Mesenchymal stem cell (in vitro differentiated cells and primary cell): ENCODE results near the gene HAPLN3.

ENCODE experiments used
- DNase-seq: peaks from one replicate; pipeline ENCODE4 v3.0.0-alpha.2; 2013
- H2AFZ ChIP-seq: one replicate; pipeline ENCODE4 v1.6.1; 2013; ENCODE audit warnings: low read depth, mild to moderate bottlenecking, control low read depth, inconsistent platforms, low read length, moderate library complexity
- H2AK5ac ChIP-seq: 2 replicates; pipeline ENCODE4 v1.6.1; 2013; ENCODE audit warnings: low read length, moderate library complexity, mild to moderate bottlenecking, inconsistent platforms; ENCODE audit not compliant: severe bottlenecking
- H2BK120ac ChIP-seq: one replicate; pipeline ENCODE4 v1.6.1; 2013; ENCODE audit warnings: low read depth, mild to moderate bottlenecking, inconsistent platforms, low read length, moderate library complexity
- H2BK12ac ChIP-seq, 2 experiments: one replicate each; pipeline ENCODE4 v1.6.1; 2013; ENCODE audit warnings: inconsistent platforms in 2 of 2, low read length in 2 of 2, mild to moderate bottlenecking in 2 of 2, moderate library complexity in 2 of 2, control low read depth in 1 of 2
- H2BK15ac ChIP-seq: one replicate; pipeline ENCODE4 v1.6.1; 2013; ENCODE audit warnings: mild to moderate bottlenecking, low read depth, inconsistent platforms; ENCODE audit not compliant: poor library complexity, severe bottlenecking
- H2BK5ac ChIP-seq: 2 replicates; pipeline ENCODE4 v1.6.1; 2013; ENCODE audit warnings: low read depth, mild to moderate bottlenecking, low read length, control low read depth, inconsistent platforms; ENCODE audit not compliant: poor library complexity, severe bottlenecking
- H3K14ac ChIP-seq, 2 experiments: one replicate each; pipeline ENCODE4 v1.6.1; 2013; ENCODE audit warnings: inconsistent platforms in 2 of 2, low read length in 2 of 2, control low read depth in 1 of 2, mild to moderate bottlenecking in 1 of 2, moderate library complexity in 1 of 2
- H3K18ac ChIP-seq, 2 experiments: one replicate each; pipeline ENCODE4 v1.6.1; 2013; ENCODE audit warnings: inconsistent platforms in 2 of 2, low read length in 2 of 2, control low read depth in 1 of 2, low read depth in 1 of 2, mild to moderate bottlenecking in 1 of 2
- H3K23ac ChIP-seq, 2 experiments: one replicate each; pipeline ENCODE4 v1.6.1; 2013; ENCODE audit warnings: inconsistent platforms in 2 of 2, low read length in 2 of 2, mild to moderate bottlenecking in 2 of 2, moderate library complexity in 2 of 2, control low read depth in 1 of 2
- H3K27ac ChIP-seq: 2 replicates; pipeline ENCODE4 v1.5.1; 2013; ENCODE audit warnings: mild to moderate bottlenecking, moderate library complexity, low read length, control low read depth, inconsistent platforms; ENCODE audit not compliant: poor library complexity, severe bottlenecking
- H3K27me3 ChIP-seq, 2 experiments: 2 replicates each; pipeline versions ENCODE4 v1.6.1 to v1.7.0; 2013; ENCODE audit warnings: low read length in 2 of 2, mild to moderate bottlenecking in 2 of 2, moderate library complexity in 2 of 2, control low read depth in 1 of 2, inconsistent platforms in 1 of 2; ENCODE audit not compliant: control insufficient read depth in 1 of 2, insufficient read depth in 1 of 2
- H3K36me3 ChIP-seq, 2 experiments: 2 replicates each; pipeline versions ENCODE4 v1.6.1 to v1.7.0; 2013; ENCODE audit warnings: low read length in 2 of 2, control low read depth in 1 of 2, inconsistent platforms in 1 of 2, low read depth in 1 of 2, mild to moderate bottlenecking in 1 of 2; ENCODE audit not compliant: insufficient read depth in 2 of 2, control insufficient read depth in 1 of 2
- H3K4ac ChIP-seq, 2 experiments: one replicate each; pipeline ENCODE4 v1.6.1; 2013; ENCODE audit warnings: inconsistent platforms in 2 of 2, low read length in 2 of 2, mild to moderate bottlenecking in 2 of 2, moderate library complexity in 2 of 2, control low read depth in 1 of 2, low read depth in 1 of 2
- H3K4me1 ChIP-seq: 2 replicates; pipeline ENCODE4 v1.6.1; 2013; ENCODE audit warnings: low read depth, low read length, control low read depth; ENCODE audit not compliant: control insufficient read depth, insufficient read depth
- H3K4me2 ChIP-seq: 2 replicates; pipeline ENCODE4 v1.6.1; 2013; ENCODE audit warnings: low read length, mild to moderate bottlenecking, inconsistent platforms; ENCODE audit not compliant: poor library complexity, severe bottlenecking
- H3K4me3 ChIP-seq, 2 experiments: 2 replicates each; pipeline versions ENCODE4 v1.5.1 to v1.7.0; 2013; ENCODE audit warnings: low read length in 2 of 2, mild to moderate bottlenecking in 2 of 2, control low read depth in 1 of 2, low read depth in 1 of 2; ENCODE audit not compliant: insufficient read depth in 1 of 2
- H3K79me1 ChIP-seq: replicated peaks from 2 replicates; pipeline ENCODE4 v1.6.1; 2013; ENCODE audit warnings: mild to moderate bottlenecking, control low read depth, low read length, inconsistent platforms; ENCODE audit not compliant: poor library complexity, severe bottlenecking
- H3K9ac ChIP-seq: 2 replicates; pipeline ENCODE4 v1.7.0; 2013; ENCODE audit warnings: mild to moderate bottlenecking, low read length, moderate library complexity
- H3K9me3 ChIP-seq: 2 replicates; pipeline ENCODE4 v1.7.0; 2013; ENCODE audit warnings: mild to moderate bottlenecking, low read length; ENCODE audit not compliant: control insufficient read depth
- H4K8ac ChIP-seq: one replicate; pipeline ENCODE4 v1.6.1; 2013; ENCODE audit warnings: inconsistent platforms, mild to moderate bottlenecking, low read length, moderate library complexity
- H4K91ac ChIP-seq: one replicate; pipeline ENCODE4 v1.6.1; 2013; ENCODE audit warnings: mild to moderate bottlenecking, low read length, inconsistent platforms
- WGBS: methylation state at CpG from one replicate; pipeline ENCODE4 v1.1.7; 2013; ENCODE audit warnings: mixed read lengths; 5-methylcytosine and 5-hydroxymethylcytosine counted together

The HAPLN3 gene

GRCh38 chr15:88874275-88874674 is 21.1 kb downstream of the HAPLN3 start:
- no peak overlapping the region for H3K4me3 ChIP-seq
- WGBS = 87% methylated on average over 14 of the region's 15 CpGs

DNA sequence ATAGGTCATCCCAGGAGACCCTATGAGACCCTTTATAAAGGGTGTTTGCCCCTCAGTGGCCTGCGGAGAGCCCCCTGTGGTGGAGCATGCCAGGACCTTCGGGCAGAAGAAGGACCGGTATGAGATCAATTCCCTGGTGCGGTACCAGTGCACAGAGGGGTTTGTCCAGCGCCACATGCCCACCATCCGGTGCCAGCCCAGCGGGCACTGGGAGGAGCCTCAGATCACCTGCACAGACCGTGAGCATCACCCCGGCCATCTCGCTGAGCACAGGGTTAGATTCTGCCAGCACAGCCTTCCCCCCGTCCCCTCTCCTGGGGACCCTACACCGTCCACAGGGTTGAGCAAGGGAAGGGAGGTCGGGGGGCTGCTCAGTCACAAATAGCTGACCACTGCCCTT is 21.6 kb downstream of the HAPLN3 start:
- H3K27me3 ChIP-seq = peaks cover 56 to 62% of the 10 kb centered on the region in 2 experiments
- H4K8ac ChIP-seq = no peak overlapping the region
- H2AK5ac ChIP-seq = no peak overlapping the region
- H2AFZ ChIP-seq = no peak overlapping the region
- H4K91ac ChIP-seq = no peak overlapping the region
- H3K18ac ChIP-seq = no peak overlapping the region
- no peak overlapping the region for H3K9ac ChIP-seq
- H3K79me1 ChIP-seq = no peaks in the 10 kb centered on the region
- no peak overlapping the region for H3K27ac ChIP-seq
- H3K23ac ChIP-seq = no peak overlapping the region
- no peaks in the 10 kb centered on the region for H3K9me3 ChIP-seq
- H3K4me3 ChIP-seq = no peak overlapping the region
- H3K36me3 ChIP-seq = no peaks in the 10 kb centered on the region
- no peak for DNase-seq
- no peak overlapping the region for H2BK15ac ChIP-seq
- no peak overlapping the region for H2BK5ac ChIP-seq
- H3K4me1 ChIP-seq = no peaks in the 10 kb centered on the region
- no peak overlapping the region for H3K4ac ChIP-seq
- 94% methylated on average over 13 of the region's 13 CpGs for WGBS
- no peak overlapping the region for H2BK120ac ChIP-seq
- no peak overlapping the region for H3K14ac ChIP-seq
- no peak overlapping the region for H2BK12ac ChIP-seq
- H3K4me2 ChIP-seq = no peak overlapping the region

More at GRCh38 chr15:88874275-88874674, 21.1 kb downstream of the HAPLN3 start:
- Histone ChIP-seq H3K9ac (no peak overlapping the region), H3K9me3 (no peaks in the 10 kb centered on the region), H2BK5ac (no peak overlapping the region), H2BK12ac (no peak overlapping the region), H4K91ac (no peak overlapping the region), H2AFZ (no peak overlapping the region), H3K14ac (no peak overlapping the region), H2AK5ac (no peak overlapping the region), H3K4ac (no peak overlapping the region), H3K23ac (no peak overlapping the region), H3K36me3 (no peaks in the 10 kb centered on the region), H3K4me1 (no peaks in the 10 kb centered on the region), H3K27me3 (peaks cover 51 to 57% of the 10 kb centered on the region in 2 experiments), H3K27ac (no peak overlapping the region), H3K79me1 (no peaks in the 10 kb centered on the region), H3K4me2 (no peak overlapping the region), H4K8ac (no peak overlapping the region), H2BK120ac (no peak overlapping the region), H3K18ac (no peak overlapping the region), H2BK15ac (no peak overlapping the region)
- DNase-seq = no peak

- Histone ChIP-seq H2AFZ (no peak overlapping the region), H3K9me3 (no peaks in the 10 kb centered on the region), H2BK15ac (no peak overlapping the region), H3K4me2 (no peak overlapping the region), H2AK5ac (no peak overlapping the region), H4K8ac (peak overlapping the region; percentile 6), H3K27me3 (peaks cover 64 to 73% of the 10 kb centered on the region in 2 experiments), H3K27ac (no peak overlapping the region), H3K9ac (no peak overlapping the region), H3K4ac (no peak overlapping the region), H3K4me1 (no peaks in the 10 kb centered on the region), H3K4me3 (no peak overlapping the region), H4K91ac (no peak overlapping the region), H2BK120ac (no peak overlapping the region), H3K18ac (no peak overlapping the region), H2BK5ac (no peak overlapping the region), H3K23ac (no peak overlapping the region), H2BK12ac (no peak overlapping the region), H3K79me1 (no peaks in the 10 kb centered on the region), H3K14ac (no peak overlapping the region), H3K36me3 (no peaks in the 10 kb centered on the region)
- WGBS = 72% methylated on average over 7 of the region's 9 CpGs
- DNase-seq = no peak
These were observed 22.6 kb downstream of the HAPLN3 start for GRCh38 chr15:88872706-88873105.

GRCh38 chr15:88872106-88872505 is 23.2 kb downstream of the HAPLN3 start:
- Histone ChIP-seq H3K36me3 (no peaks in the 10 kb centered on the region), H4K8ac (no peak overlapping the region), H3K4me3 (no peak overlapping the region), H2BK120ac (no peak overlapping the region), H3K23ac (no peak overlapping the region), H3K14ac (no peak overlapping the region), H2BK12ac (no peak overlapping the region), H3K4me1 (no peaks in the 10 kb centered on the region), H2BK5ac (no peak overlapping the region), H4K91ac (no peak overlapping the region), H3K4me2 (no peak overlapping the region), H2BK15ac (no peak overlapping the region), H3K9ac (no peak overlapping the region), H3K27me3 (peaks cover 64 to 75% of the 10 kb centered on the region in 2 experiments), H3K79me1 (no peaks in the 10 kb centered on the region), H2AK5ac (no peak overlapping the region), H3K9me3 (no peaks in the 10 kb centered on the region), H2AFZ (no peak overlapping the region), H3K4ac (no peak overlapping the region), H3K27ac (no peak overlapping the region), H3K18ac (no peak overlapping the region)
- WGBS = 88% methylated on average over 6 of the region's 6 CpGs
- DNase-seq = no peak
